PC-3 (cell line): ENCODE data around the gene SLC22A3. TPM values are rescaled to one million over a fixed set of nuclear protein-coding genes. Genes with fewer than 3 reads are reported as not detected.

Experiments
- ATAC-seq: fragments of 200-7000 bp; cut with Tn5 transposase; 2 replicates; pipeline ENCODE4 v1.9.1; 2020; ENCODE audit warnings: mild to moderate bottlenecking, moderate library complexity
- BruUV-seq: library from RNA; stranded (reverse); fragments of 400-500 nt; replicated peaks from 2 replicates; lab custom pipeline; 2021; lab: Mats Ljungman, UMichigan
- CTCF ChIA-PET: fragments of 300-600 bp; sonication (Branson Sonifier 250); formaldehyde crosslinking; loops from one replicate; lab custom pipeline; 2022; ENCODE audit warnings: antibody characterized with exemption; lab: Charles Lee
- POLR2A ChIA-PET: fragments of 300-600 bp; sonication (Branson Sonifier 250); formaldehyde crosslinking; loops from one replicate; lab custom pipeline; 2022; ENCODE audit warnings: antibody characterized with exemption; ENCODE audit not compliant: unreplicated experiment; lab: Charles Lee
- DNase-seq: peaks from one replicate; pipeline ENCODE4 v3.0.0-alpha.2; 2015
- H2AFZ ChIP-seq: fragments of 300-600 bp; sonication (generic); 2 replicates; pipeline ENCODE4 v1.6.0; 2016; ENCODE audit warnings: antibody characterized with exemption, low read length
- H3F3A ChIP-seq: fragments of 300-600 bp; sonication (generic); one replicate; pipeline ENCODE4 v1.6.0; 2017; ENCODE audit warnings: antibody characterized with exemption, low read length, control low read depth, mild to moderate bottlenecking; ENCODE audit not compliant: unreplicated experiment
- H3K27ac ChIP-seq: fragments of 300-600 bp; sonication (generic); 2 replicates; pipeline ENCODE4 v1.5.1; 2016; ENCODE audit warnings: mild to moderate bottlenecking, low read length
- H3K27me3 ChIP-seq: fragments of 300-600 bp; sonication (generic); 2 replicates; pipeline ENCODE4 v1.6.1; 2016; ENCODE audit warnings: low read length, mixed read lengths
- H3K36me3 ChIP-seq: fragments of 300-600 bp; sonication (generic); 2 replicates; pipeline ENCODE4 v1.6.1; 2016; ENCODE audit warnings: low read depth, mixed run types, low read length, mixed read lengths
- H3K4me1 ChIP-seq: fragments of 300-600 bp; sonication (generic); 2 replicates; pipeline ENCODE4 v1.5.1; 2016; ENCODE audit warnings: low read length; ENCODE audit not compliant: insufficient read depth
- H3K4me2 ChIP-seq: fragments of 300-600 bp; sonication (generic); 2 replicates; pipeline ENCODE4 v1.6.0; 2016; ENCODE audit warnings: low read length
- H3K4me3 ChIP-seq: fragments of 300-600 bp; sonication (generic); 2 replicates; pipeline ENCODE4 v1.5.1; 2016; ENCODE audit warnings: mild to moderate bottlenecking, low read length, mixed read lengths
- H3K79me2 ChIP-seq: fragments of 300-600 bp; sonication (generic); 2 replicates; pipeline ENCODE4 v1.6.1; 2017; ENCODE audit warnings: low read length, mixed read lengths
- H3K9ac ChIP-seq: fragments of 300-600 bp; sonication (generic); 2 replicates; pipeline ENCODE4 v1.6.0; 2016; ENCODE audit warnings: mild to moderate bottlenecking, low read length
- H3K9me2 ChIP-seq: fragments of 300-600 bp; sonication (generic); replicated peaks from 2 replicates; pipeline ENCODE4 v1.6.1; 2016; ENCODE audit warnings: mixed run types, low read length, mixed read lengths
- H3K9me3 ChIP-seq: fragments of 300-600 bp; sonication (generic); 2 replicates; pipeline ENCODE4 v1.6.1; 2016; ENCODE audit warnings: low read length, mixed read lengths
- H4K20me1 ChIP-seq: fragments of 300-600 bp; sonication (generic); 2 replicates; pipeline ENCODE4 v1.6.1; 2016; ENCODE audit warnings: low read length, mixed read lengths
- CTCF ChIP-seq: fragments of 300-600 bp; sonication (generic); conservative IDR thresholded peaks from 2 replicates; pipeline ENCODE4 v1.5.1; 2017; ENCODE audit warnings: antibody characterized with exemption, low read depth, mild to moderate bottlenecking, low read length
- EZH2 ChIP-seq: fragments of 300-600 bp; sonication (generic); IDR thresholded peaks from one replicate; pipeline ENCODE4 v1.6.1; 2017; ENCODE audit warnings: antibody characterized with exemption, mild to moderate bottlenecking, low read length; ENCODE audit not compliant: unreplicated experiment
- EZH2phosphoT487 ChIP-seq: fragments of 300-600 bp; sonication (generic); IDR thresholded peaks from 2 replicates; pipeline ENCODE4 v1.6.1; 2018; ENCODE audit warnings: mild to moderate bottlenecking, antibody characterized with exemption, low read length, borderline replicate concordance
- intact Hi-C: fragments of 100-400 bp; cut with micrococcal nuclease; formaldehyde crosslinking; loops from 2 replicates; pipeline ENCODE4 v1.9.0; 2023
- total RNA-seq: library from RNA; depleted of rRNA; stranded (reverse); fragments of >200 nt; gene quantifications from 2 replicates; pipeline ENCODE4 v1.2.3, GENCODE V29; 2014

Gene SLC22A3
- total RNA-seq, 1 experiment from 2014 or later, result 0.47 TPM

GRCh38 chr6:160331204-160331603 is 17.0 kb upstream of the SLC22A3 start:
- Histone ChIP-seq H3K4me1 (no peaks in the 10 kb centered on the region), H3K9me2 (no peaks in the 10 kb centered on the region), H3K79me2 (no peaks in the 10 kb centered on the region), H3K4me3 (no peak overlapping the region), H3K36me3 (no peaks in the 10 kb centered on the region), H3F3A (no peaks in the 10 kb centered on the region), H4K20me1 (no peaks in the 10 kb centered on the region), H3K9me3 (no peaks in the 10 kb centered on the region), H3K9ac (no peak overlapping the region), H3K27me3 (no peaks in the 10 kb centered on the region), H2AFZ (no peak overlapping the region), H3K27ac (no peak overlapping the region), H3K4me2 (no peak overlapping the region)
- ChIA-PET POLR2A (no interaction called here), CTCF (no interaction called here)
- ATAC-seq (no peak), DNase-seq (no peak)
- no TSS peak for BruUV-seq
- TF ChIP-seq CTCF, result no peak
- no peak for TF ChIP-seq EZH2phosphoT487
- no peak for TF ChIP-seq EZH2
- intact Hi-C loops, result no loop called here

GRCh38 chr6:160331753-160332152 is 16.4 kb upstream of the SLC22A3 start:
- TF ChIP-seq CTCF (no peak), EZH2 (no peak)
- H3K79me2 ChIP-seq, result no peaks in the 10 kb centered on the region

GRCh38 chr6:160333101-160333500 is 15.1 kb upstream of the SLC22A3 start:
- Histone ChIP-seq H3K27ac (no peak overlapping the region), H3K36me3 (no peaks in the 10 kb centered on the region), H3K9me2 (no peaks in the 10 kb centered on the region), H2AFZ (no peak overlapping the region), H3F3A (no peaks in the 10 kb centered on the region), H3K4me1 (peaks cover 9% of the 10 kb centered on the region), H3K79me2 (no peaks in the 10 kb centered on the region), H3K9me3 (no peaks in the 10 kb centered on the region), H3K4me3 (no peak overlapping the region), H3K27me3 (no peaks in the 10 kb centered on the region), H4K20me1 (no peaks in the 10 kb centered on the region), H3K4me2 (no peak overlapping the region), H3K9ac (no peak overlapping the region)
- TF ChIP-seq CTCF (no peak), EZH2phosphoT487 (no peak), EZH2 (no peak)
- ChIA-PET POLR2A (no interaction called here), CTCF (no interaction called here)
- DNase-seq, result no peak
- intact Hi-C loops, result no loop called here
- BruUV-seq, result no TSS peak
- no peak for ATAC-seq

More at GRCh38 chr6:160331753-160332152, 16.4 kb upstream of the SLC22A3 start:
- Histone ChIP-seq H3K4me1 (no peaks in the 10 kb centered on the region), H3K4me2 (no peak overlapping the region), H3K9me2 (no peaks in the 10 kb centered on the region), H2AFZ (no peak overlapping the region), H3K4me3 (no peak overlapping the region), H3K9ac (no peak overlapping the region), H3K9me3 (no peaks in the 10 kb centered on the region), H3K36me3 (no peaks in the 10 kb centered on the region), H3F3A (no peaks in the 10 kb centered on the region), H3K27me3 (no peaks in the 10 kb centered on the region), H4K20me1 (no peaks in the 10 kb centered on the region), H3K27ac (no peak overlapping the region)
- ATAC-seq, result no peak
- CTCF ChIA-PET, result no interaction called here
- intact Hi-C loops, result no loop called here
- no TSS peak for BruUV-seq
- DNase-seq, result no peak
- POLR2A ChIA-PET, result no interaction called here
